B cell (primary cell): Measurements from ENCODE around the gene STOX2.

Experiments used
- CTCF ChIP-seq: fragments of 200-600 bp; IDR thresholded peaks from one replicate; pipeline ENCODE4 v1.8.0; 2022; ENCODE audit warnings: antibody characterized with exemption, mild to moderate bottlenecking
- EZH2 ChIP-seq: IDR thresholded peaks from 2 replicates; pipeline ENCODE4 v1.6.1; 2012; ENCODE audit warnings: borderline replicate concordance, low read depth, mild to moderate bottlenecking, moderate library complexity, low read length; ENCODE audit not compliant: insufficient read depth, poor library complexity, severe bottlenecking

- TF ChIP-seq CTCF (no peak), EZH2 (no peak)
These were observed 45.4 kb downstream of the STOX2 start for GRCh38 chr4:183950536-183950935.
